HCT116 (cell line): Measurements from ENCODE around the gene PLK5. TPM values are rescaled to one million over a fixed set of nuclear protein-coding genes. Genes with fewer than 3 reads are reported as not detected.

Source experiments
- ATAC-seq: fragments of 200-7000 bp; cut with Tn5 transposase; 2 replicates; pipeline ENCODE4 v1.9.1; 2020; ENCODE audit warnings: mild to moderate bottlenecking, moderate library complexity
- BruUV-seq: library from RNA; stranded (reverse); fragments of 400-500 nt; replicated peaks from 2 replicates; lab custom pipeline; 2021; lab: Mats Ljungman, UMichigan
- CTCF ChIA-PET: fragments of 300-600 bp; sonication (Branson Sonifier 250); formaldehyde crosslinking; loops from one replicate; lab custom pipeline; 2021; ENCODE audit warnings: antibody characterized with exemption; lab: Charles Lee
- POLR2A ChIA-PET: fragments of 300-600, 350-600 bp; sonication (Branson Sonifier 250); formaldehyde crosslinking; loops from one replicate; lab custom pipeline; 2021; ENCODE audit warnings: antibody characterized with exemption; lab: Charles Lee
- RAD21 ChIA-PET, 2 experiments: fragments of 300-600 bp; sonication (Branson Sonifier 250); formaldehyde crosslinking; loops; one replicate each; lab custom pipeline; 2023; ENCODE audit warnings: low total read pairs in 2 of 2; ENCODE audit not compliant: uncharacterized antibody in 2 of 2, unreplicated experiment in 2 of 2, low non-redundant PET in 1 of 2; lab: Charles Lee
- DNase-seq: peaks from one replicate; pipeline ENCODE4 v3.0.0-alpha.2; 2010; ENCODE audit warnings: low read depth, low spot score
- H2AFZ ChIP-seq: fragments of 200-600 bp; shearing (Covaris generic), sonication (generic); 2 replicates; pipeline ENCODE4 v1.6.1; 2017; ENCODE audit warnings: low read depth, mixed run types, mixed read lengths, antibody characterized with exemption, low read length; ENCODE audit not compliant: poor library complexity, severe bottlenecking
- H3K27ac ChIP-seq: 2 replicates; pipeline ENCODE4 v1.5.1; 2012; ENCODE audit warnings: low read depth, low read length
- H3K27me3 ChIP-seq: fragments of 200-600 bp; sonication (generic); 2 replicates; pipeline ENCODE4 v1.6.1; 2016; ENCODE audit warnings: mixed run types, low read length, mixed read lengths; ENCODE audit not compliant: insufficient read depth
- H3K36me3 ChIP-seq, 2 experiments: fragments of 200-500 bp in 1 of 2; fragments of 200-600 bp in 1 of 2; sonication (Bioruptor generic) in 1 of 2; sonication (generic) in 1 of 2; 2 replicates each; pipeline versions ENCODE4 v1.5.1 to v1.6.1; 2014 to 2016; ENCODE audit warnings: low read length in 2 of 2, inconsistent platforms in 1 of 2, mixed read lengths in 1 of 2, mixed run types in 1 of 2; ENCODE audit not compliant: insufficient read depth in 2 of 2, control insufficient read depth in 1 of 2
- H3K4me1 ChIP-seq, 2 experiments: fragments of 200-600 bp in 1 of 2; sonication (generic) in 1 of 2; 2 replicates each; pipeline versions ENCODE4 v1.5.1 to v1.6.1; 2012 to 2017; ENCODE audit warnings: low read length in 2 of 2, inconsistent platforms in 1 of 2, mild to moderate bottlenecking in 1 of 2, mixed read lengths in 1 of 2, mixed run types in 1 of 2, moderate library complexity in 1 of 2; ENCODE audit not compliant: insufficient read depth in 2 of 2, control insufficient read depth in 1 of 2
- H3K4me2 ChIP-seq: fragments of 200-600 bp; sonication (generic); 2 replicates; pipeline ENCODE4 v1.6.1; 2017; ENCODE audit warnings: mixed run types, low read length, mixed read lengths
- H3K4me3 ChIP-seq, 2 experiments: fragments of 200-600 bp in 1 of 2; sonication (generic) in 1 of 2; replicated peaks in 1 of 2; 2 replicates each; pipeline ENCODE4 v1.5.1; 2011 to 2016; ENCODE audit warnings: low read length in 2 of 2, control low read depth in 1 of 2, low read depth in 1 of 2, mild to moderate bottlenecking in 1 of 2, mixed read lengths in 1 of 2, mixed run types in 1 of 2
- H3K79me2 ChIP-seq: fragments of 200-600 bp; sonication (generic); 2 replicates; pipeline ENCODE4 v1.6.1; 2017; ENCODE audit warnings: mild to moderate bottlenecking, mixed run types, low read length, moderate library complexity, mixed read lengths; ENCODE audit not compliant: insufficient read depth
- H3K9ac ChIP-seq: fragments of 200-600 bp; sonication (generic); 2 replicates; pipeline ENCODE4 v1.6.1; 2016; ENCODE audit warnings: low read length, mixed read lengths
- H3K9me2 ChIP-seq: fragments of 200-600 bp; sonication (generic), shearing (Covaris generic); 2 replicates; pipeline ENCODE4 v1.6.1; 2017; ENCODE audit warnings: mixed run types, mild to moderate bottlenecking, moderate library complexity; ENCODE audit not compliant: insufficient read depth
- H3K9me3 ChIP-seq, 2 experiments: fragments of 200-500 bp in 1 of 2; fragments of 200-600 bp in 1 of 2; sonication (Bioruptor generic) in 1 of 2; sonication (generic) in 1 of 2; 2 replicates each; pipeline ENCODE4 v1.6.1; 2014 to 2017; ENCODE audit warnings: low read length in 2 of 2, mixed read lengths in 2 of 2, inconsistent platforms in 1 of 2, low read depth in 1 of 2, mild to moderate bottlenecking in 1 of 2, mixed run types in 1 of 2, moderate library complexity in 1 of 2; ENCODE audit not compliant: control insufficient read depth in 1 of 2, insufficient read depth in 1 of 2
- H4K20me1 ChIP-seq: fragments of 200-600 bp; sonication (generic), shearing (Covaris generic); 2 replicates; pipeline ENCODE4 v1.6.1; 2017; ENCODE audit warnings: mixed run types, mild to moderate bottlenecking, moderate library complexity; ENCODE audit not compliant: insufficient read depth
- CBX3 ChIP-seq: IDR thresholded peaks from 2 replicates; pipeline ENCODE4 v1.6.1; 2012; ENCODE audit warnings: low read depth
- EGR1 ChIP-seq: IDR thresholded peaks from 2 replicates; pipeline ENCODE4 v1.6.1; 2012; ENCODE audit warnings: low read depth
- ELF1 ChIP-seq: IDR thresholded peaks from 2 replicates; pipeline ENCODE4 v1.6.1; 2012; ENCODE audit warnings: low read depth, borderline replicate concordance
- EZH2 ChIP-seq: fragments of 200-600 bp; sonication (generic); IDR thresholded peaks from 2 replicates; pipeline ENCODE4 v1.6.1; 2017; ENCODE audit warnings: antibody characterized with exemption, mixed run types
- EZH2phosphoT487 ChIP-seq: fragments of 200-600 bp; IDR thresholded peaks from 2 replicates; pipeline ENCODE4 v1.6.1; 2018; ENCODE audit warnings: antibody characterized with exemption, borderline replicate concordance
- POLR2AphosphoS5 ChIP-seq: IDR thresholded peaks from 2 replicates; pipeline ENCODE4 v1.6.1; 2011; ENCODE audit warnings: mild to moderate bottlenecking, low read depth, low read length, moderate library complexity
- SIN3A ChIP-seq: IDR thresholded peaks from 2 replicates; pipeline ENCODE4 v1.6.1; 2012; ENCODE audit warnings: low read depth
- SP1 ChIP-seq: IDR thresholded peaks from 2 replicates; pipeline ENCODE4 v1.6.1; 2012; ENCODE audit warnings: low read depth
- SRF ChIP-seq: IDR thresholded peaks from 2 replicates; pipeline ENCODE4 v1.6.1; 2012; ENCODE audit warnings: low read depth
- TCF7L2 ChIP-seq: IDR thresholded peaks from 2 replicates; pipeline ENCODE4 v1.7.0; 2011; ENCODE audit warnings: borderline replicate concordance, inconsistent platforms; ENCODE audit not compliant: insufficient read depth, insufficient read length; ENCODE audit errors: extremely low read depth
- YY1 ChIP-seq: IDR thresholded peaks from 2 replicates; pipeline ENCODE4 v1.6.1; 2011; ENCODE audit warnings: low read length, low read depth, moderate library complexity, mild to moderate bottlenecking; ENCODE audit not compliant: insufficient replicate concordance; ENCODE audit errors: extremely low read depth
- ZFX ChIP-seq: fragments of 450-650 bp; IDR thresholded peaks from 2 replicates; pipeline ENCODE4 v1.6.1; 2017
- ZNF274 ChIP-seq: fragments of 200-500 bp; sonication (Bioruptor generic); IDR thresholded peaks from 2 replicates; pipeline ENCODE4 v1.6.1; 2014; ENCODE audit warnings: mild to moderate bottlenecking, low read depth, low read length, inconsistent platforms
- intact Hi-C: fragments of 100-400 bp; cut with micrococcal nuclease; formaldehyde crosslinking; loops from 2 replicates; pipeline ENCODE4 v1.10.0; 2022
- total RNA-seq: library from RNA; stranded (reverse); gene quantifications from one replicate; pipeline ENCODE4 v1.2.1, GENCODE V29; 2021; ENCODE audit not compliant: unreplicated experiment
- TF ChIP-seq, protein P1 (sequence below): IDR thresholded peaks from 2 replicates; pipeline ENCODE4 v1.6.1; 2012
- TF ChIP-seq, protein P2 (sequence below): IDR thresholded peaks from 2 replicates; pipeline ENCODE4 v1.6.1; 2011; ENCODE audit warnings: mild to moderate bottlenecking, low read length, moderate library complexity; ENCODE audit not compliant: insufficient replicate concordance; ENCODE audit errors: extremely low read depth

The PLK5 gene
- total RNA-seq, 1 experiment from 2014 or later: not detected

DNA sequence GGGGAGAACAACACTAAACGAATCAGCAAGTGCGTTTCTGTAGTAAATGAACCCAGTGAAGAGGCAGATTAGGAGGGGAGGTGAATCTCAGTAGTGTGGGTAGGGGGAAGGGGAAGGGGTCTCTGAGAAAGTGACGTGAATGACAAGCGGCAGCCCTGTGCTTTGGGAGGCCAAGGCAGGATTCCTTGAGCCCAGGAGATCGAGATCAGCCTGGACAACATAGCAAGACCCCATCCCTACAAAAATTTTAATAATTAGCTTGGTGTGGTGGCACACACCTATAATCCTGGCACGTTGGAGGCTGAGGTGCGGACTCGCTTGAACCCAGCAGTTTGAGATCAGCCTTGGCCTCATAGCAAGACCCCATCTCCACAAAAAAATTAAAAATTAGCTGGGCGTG, 8.1 kb downstream of the PLK5 start (continued):
- TF ChIP-seq ZFX (no peak), EZH2 (no peak), EGR1 (no peak), SIN3A (no peak), ZNF274 (no peak), YY1 (no peak), EZH2phosphoT487 (no peak), POLR2AphosphoS5 (no peak)
- TF ChIP-seq, protein P1, sequence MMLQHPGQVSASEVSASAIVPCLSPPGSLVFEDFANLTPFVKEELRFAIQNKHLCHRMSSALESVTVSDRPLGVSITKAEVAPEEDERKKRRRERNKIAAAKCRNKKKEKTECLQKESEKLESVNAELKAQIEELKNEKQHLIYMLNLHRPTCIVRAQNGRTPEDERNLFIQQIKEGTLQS: no peak
- TF ChIP-seq, all 23 proteins: peak for 0

DNA sequence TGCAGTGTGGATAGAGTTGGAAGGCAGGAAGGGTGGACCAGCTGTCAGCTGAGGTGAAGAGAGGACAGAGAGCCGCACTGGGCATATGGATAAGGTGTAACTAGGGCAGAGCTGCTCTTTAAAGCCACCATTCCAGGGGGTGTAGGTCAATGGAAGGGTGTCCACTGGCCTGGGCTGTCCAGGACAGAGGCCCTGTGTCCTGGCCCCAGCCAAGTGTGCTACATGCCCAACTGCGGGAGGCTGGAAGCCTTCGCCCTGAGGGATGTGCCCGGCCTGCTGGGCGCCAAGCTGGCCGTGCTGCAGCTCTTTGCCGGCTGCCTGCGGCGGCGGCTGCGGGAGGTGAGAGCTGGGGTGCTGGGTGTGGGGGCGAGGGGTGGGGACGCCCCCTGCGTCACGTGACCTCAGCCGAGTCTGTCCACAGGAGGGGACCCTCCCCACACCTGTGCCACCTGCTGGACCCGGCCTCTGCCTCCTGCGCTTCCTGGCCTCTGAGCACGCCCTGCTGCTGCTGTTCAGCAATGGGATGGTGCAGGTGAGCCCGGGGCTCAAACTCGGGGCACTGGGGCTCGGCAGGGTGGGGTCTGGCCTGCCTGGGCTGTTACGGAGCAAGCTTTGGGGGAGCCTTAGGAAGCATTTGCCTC, 9.8 kb downstream of the PLK5 start:
- intact Hi-C loops: no loop called here
- Histone ChIP-seq H4K20me1 (no peaks in the 10 kb centered on the region), H3K79me2 (no peaks in the 10 kb centered on the region), H3K27me3 (no peaks in the 10 kb centered on the region), H3K9ac (no peak overlapping the region), H3K9me3 (no peaks in the 10 kb centered on the region), H3K27ac (no peak overlapping the region), H3K4me3 (no peak overlapping the region), H3K9me2 (no peaks in the 10 kb centered on the region), H3K4me1 (no peaks in the 10 kb centered on the region), H3K4me2 (no peak overlapping the region), H2AFZ (no peak overlapping the region), H3K36me3 (no peaks in the 10 kb centered on the region)
- no TSS peak for BruUV-seq
- DNase-seq (no peak), ATAC-seq (no peak)
- POLR2A ChIA-PET: no interaction called here
- TF ChIP-seq, protein P1: no peak
- TF ChIP-seq SRF (no peak), CBX3 (no peak), TCF7L2 (no peak), ZFX (no peak), ELF1 (no peak), POLR2AphosphoS5 (no peak), SP1 (no peak), EGR1 (no peak), EZH2 (no peak), ZNF274 (no peak)
- TF ChIP-seq, protein P2, sequence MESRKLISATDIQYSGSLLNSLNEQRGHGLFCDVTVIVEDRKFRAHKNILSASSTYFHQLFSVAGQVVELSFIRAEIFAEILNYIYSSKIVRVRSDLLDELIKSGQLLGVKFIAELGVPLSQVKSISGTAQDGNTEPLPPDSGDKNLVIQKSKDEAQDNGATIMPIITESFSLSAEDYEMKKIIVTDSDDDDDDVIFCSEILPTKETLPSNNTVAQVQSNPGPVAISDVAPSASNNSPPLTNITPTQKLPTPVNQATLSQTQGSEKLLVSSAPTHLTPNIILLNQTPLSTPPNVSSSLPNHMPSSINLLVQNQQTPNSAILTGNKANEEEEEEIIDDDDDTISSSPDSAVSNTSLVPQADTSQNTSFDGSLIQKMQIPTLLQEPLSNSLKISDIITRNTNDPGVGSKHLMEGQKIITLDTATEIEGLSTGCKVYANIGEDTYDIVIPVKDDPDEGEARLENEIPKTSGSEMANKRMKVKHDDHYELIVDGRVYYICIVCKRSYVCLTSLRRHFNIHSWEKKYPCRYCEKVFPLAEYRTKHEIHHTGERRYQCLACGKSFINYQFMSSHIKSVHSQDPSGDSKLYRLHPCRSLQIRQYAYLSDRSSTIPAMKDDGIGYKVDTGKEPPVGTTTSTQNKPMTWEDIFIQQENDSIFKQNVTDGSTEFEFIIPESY: no peak
- CTCF ChIA-PET: no interaction called here
- RAD21 ChIA-PET: no interaction called here
